ENCODE measurements around the gene S100A6. TPM values are rescaled to one million over a fixed set of nuclear protein-coding genes. Genes with fewer than 3 reads are reported as not detected.
"Not testable (repeated sequence)": the region's sequence is repeated elsewhere in the genome, so short reads cannot be mapped to it uniquely, and the experiment has no call there.

Gene S100A6
- total RNA-seq, 1 donor: 1,303 TPM

- no peak overlapping the region for H3K4me3 ChIP-seq (ENCODE audit: low read depth, low read length)
- TF ChIP-seq, protein P1, sequence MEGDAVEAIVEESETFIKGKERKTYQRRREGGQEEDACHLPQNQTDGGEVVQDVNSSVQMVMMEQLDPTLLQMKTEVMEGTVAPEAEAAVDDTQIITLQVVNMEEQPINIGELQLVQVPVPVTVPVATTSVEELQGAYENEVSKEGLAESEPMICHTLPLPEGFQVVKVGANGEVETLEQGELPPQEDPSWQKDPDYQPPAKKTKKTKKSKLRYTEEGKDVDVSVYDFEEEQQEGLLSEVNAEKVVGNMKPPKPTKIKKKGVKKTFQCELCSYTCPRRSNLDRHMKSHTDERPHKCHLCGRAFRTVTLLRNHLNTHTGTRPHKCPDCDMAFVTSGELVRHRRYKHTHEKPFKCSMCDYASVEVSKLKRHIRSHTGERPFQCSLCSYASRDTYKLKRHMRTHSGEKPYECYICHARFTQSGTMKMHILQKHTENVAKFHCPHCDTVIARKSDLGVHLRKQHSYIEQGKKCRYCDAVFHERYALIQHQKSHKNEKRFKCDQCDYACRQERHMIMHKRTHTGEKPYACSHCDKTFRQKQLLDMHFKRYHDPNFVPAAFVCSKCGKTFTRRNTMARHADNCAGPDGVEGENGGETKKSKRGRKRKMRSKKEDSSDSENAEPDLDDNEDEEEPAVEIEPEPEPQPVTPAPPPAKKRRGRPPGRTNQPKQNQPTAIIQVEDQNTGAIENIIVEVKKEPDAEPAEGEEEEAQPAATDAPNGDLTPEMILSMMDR (IDR thresholded peaks at IDR 0.05; ENCODE audit: insufficient read depth, low read length): no peak
- no peak for DNase-seq (ENCODE audit: low read depth)
Measured at GRCh38 chr1:153527023-153527682, 8.6 kb downstream of the S100A6 start.

GRCh38 chr1:153526132-153526543, 9.7 kb downstream of the S100A6 start:
- no peak overlapping the region for H3K4me3 ChIP-seq (ENCODE audit: low read depth, low read length)
- TF ChIP-seq, protein P1 (IDR thresholded peaks at IDR 0.05; ENCODE audit: insufficient read depth, low read length): no peak
- DNase-seq (ENCODE audit: low read depth): no peak

- DNase-seq (ENCODE audit: low read depth): peak; percentile 63
- TF ChIP-seq, protein P1 (IDR thresholded peaks at IDR 0.05; ENCODE audit: insufficient read depth, low read length): peak; percentile 13
- no peak overlapping the region for H3K4me3 ChIP-seq (ENCODE audit: low read depth, low read length)
Measured at GRCh38 chr1:153525088-153525728, 10.6 kb downstream of the S100A6 start.

- not testable (repeated sequence) for H3K4me3 ChIP-seq (ENCODE audit: low read depth, low read length); DNase-seq (ENCODE audit: low read depth)
Measured at GRCh38 chr1:153522353-153523048, 13.3 kb downstream of the S100A6 start.

DNA sequence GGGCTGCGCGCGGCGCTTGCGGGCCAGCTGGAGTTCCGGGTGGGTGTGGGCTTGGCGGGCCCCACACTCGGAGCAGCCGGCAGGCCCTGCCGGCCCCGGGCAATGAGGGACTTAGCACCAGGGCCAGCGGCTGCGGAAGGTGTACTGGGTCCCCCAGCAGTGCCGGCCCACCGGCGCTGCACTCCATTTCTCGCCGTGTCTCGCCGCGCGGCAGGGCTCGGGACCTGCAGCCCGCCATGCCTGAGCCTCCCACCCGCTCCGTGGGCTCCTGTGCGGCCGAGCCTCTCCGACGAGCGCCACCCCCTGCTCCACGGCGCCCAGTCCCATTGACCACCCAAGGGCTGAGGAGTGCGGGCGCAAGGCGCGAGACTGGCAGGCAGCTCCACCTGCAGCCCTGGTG, 14.0 kb downstream of the S100A6 start:
- not testable (repeated sequence) for H3K4me3 ChIP-seq (ENCODE audit: low read depth, low read length); DNase-seq (ENCODE audit: low read depth)

DNA sequence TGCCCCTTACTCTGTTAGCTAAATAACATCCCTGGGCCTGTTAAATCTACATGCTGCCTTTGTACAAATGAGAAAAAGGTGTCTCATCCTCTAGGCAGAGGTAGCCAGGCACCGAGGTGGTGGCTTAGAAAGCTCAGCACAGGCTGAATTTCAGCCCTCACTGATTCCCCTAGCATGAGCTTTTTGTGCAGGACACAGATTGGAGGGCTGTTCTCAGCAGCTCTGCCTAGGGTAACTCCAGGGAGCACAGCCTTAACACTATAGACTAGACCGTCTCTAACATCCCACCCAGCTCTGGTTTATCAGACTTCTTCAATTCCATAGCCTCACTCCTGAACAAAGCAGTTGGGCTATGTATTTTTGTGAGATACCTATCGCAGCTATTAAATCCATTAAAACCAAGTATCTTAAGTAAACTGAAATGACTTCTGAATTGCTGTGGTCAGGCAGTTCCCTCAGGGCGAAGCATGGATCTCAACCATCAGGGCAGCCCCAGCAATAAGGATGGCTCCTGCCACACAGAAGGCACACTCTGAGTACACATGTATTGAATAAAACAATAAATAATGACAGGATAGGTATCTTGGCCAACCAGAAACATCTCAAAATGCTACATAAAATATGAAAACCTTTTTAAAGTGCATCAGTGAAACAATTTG, 14.8 kb downstream of the S100A6 start:
- TF ChIP-seq, protein P1 (IDR thresholded peaks at IDR 0.05; ENCODE audit: insufficient read depth, low read length): no peak
- DNase-seq (ENCODE audit: low read depth): no peak
- H3K4me3 ChIP-seq (ENCODE audit: low read depth, low read length): no peak overlapping the region

DNA sequence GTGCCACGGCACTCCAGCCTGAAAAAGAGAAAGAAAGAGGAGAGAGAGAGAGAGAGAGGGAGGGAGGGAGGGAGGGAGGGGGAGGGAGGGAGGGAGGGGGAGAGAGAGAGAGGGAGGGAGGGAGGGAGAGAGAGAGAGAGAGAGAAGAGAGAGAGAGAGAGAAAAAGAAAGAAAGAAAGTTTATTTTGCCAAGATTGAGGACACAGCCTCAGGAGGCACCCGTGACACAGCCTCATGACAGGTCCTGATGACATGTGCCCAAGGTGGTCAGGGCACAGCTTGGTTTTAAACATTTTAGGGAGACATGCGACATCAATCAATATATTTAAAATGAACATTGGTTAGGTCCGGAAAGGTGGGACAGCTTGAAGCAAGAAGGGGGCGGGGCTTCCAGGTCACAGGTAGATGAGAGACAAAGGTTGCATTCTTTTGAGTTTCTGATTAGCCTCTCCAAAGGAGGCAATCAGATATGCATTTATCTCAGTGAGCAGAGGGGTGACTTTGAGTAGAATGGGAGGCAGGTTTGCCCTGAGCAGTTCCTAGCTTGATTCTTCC, 15.6 kb downstream of the S100A6 start:
- DNase-seq (ENCODE audit: low read depth); H3K4me3 ChIP-seq (ENCODE audit: low read depth, low read length): not testable (repeated sequence)

DNA sequence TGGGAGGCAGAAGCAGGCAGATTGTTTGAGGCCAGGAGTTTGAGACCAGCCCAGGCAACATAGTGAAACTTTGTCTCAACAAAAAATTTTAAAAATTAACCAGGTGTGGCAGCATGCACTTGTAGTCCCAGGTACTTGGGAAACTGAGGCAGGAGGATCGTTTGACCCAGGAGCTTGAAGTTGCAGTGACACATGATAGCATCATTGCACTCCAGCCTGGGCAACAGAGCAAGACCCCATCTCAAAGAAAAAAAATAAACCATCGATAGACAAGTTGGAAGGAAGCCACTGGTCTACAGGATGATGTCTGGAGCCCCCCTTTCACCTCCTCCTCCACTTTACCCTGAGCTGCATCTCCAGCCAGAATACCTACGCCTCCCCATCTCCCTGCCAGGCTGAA, 16.5 kb downstream of the S100A6 start:
- TF ChIP-seq, protein P1 (IDR thresholded peaks at IDR 0.05; ENCODE audit: insufficient read depth, low read length): no peak
- no peak overlapping the region for H3K4me3 ChIP-seq (ENCODE audit: low read depth, low read length)
- DNase-seq (ENCODE audit: low read depth): no peak
